GM12872 (cell line): Measurements from ENCODE around the gene ICOSLG.

Experiments
- CTCF ChIP-seq: IDR thresholded peaks from 3 replicates; pipeline ENCODE4 v1.5.1; 2011; ENCODE audit warnings: low read depth, mild to moderate bottlenecking, low read length, moderate library complexity; ENCODE audit not compliant: insufficient read depth

Gene ICOSLG

DNA sequence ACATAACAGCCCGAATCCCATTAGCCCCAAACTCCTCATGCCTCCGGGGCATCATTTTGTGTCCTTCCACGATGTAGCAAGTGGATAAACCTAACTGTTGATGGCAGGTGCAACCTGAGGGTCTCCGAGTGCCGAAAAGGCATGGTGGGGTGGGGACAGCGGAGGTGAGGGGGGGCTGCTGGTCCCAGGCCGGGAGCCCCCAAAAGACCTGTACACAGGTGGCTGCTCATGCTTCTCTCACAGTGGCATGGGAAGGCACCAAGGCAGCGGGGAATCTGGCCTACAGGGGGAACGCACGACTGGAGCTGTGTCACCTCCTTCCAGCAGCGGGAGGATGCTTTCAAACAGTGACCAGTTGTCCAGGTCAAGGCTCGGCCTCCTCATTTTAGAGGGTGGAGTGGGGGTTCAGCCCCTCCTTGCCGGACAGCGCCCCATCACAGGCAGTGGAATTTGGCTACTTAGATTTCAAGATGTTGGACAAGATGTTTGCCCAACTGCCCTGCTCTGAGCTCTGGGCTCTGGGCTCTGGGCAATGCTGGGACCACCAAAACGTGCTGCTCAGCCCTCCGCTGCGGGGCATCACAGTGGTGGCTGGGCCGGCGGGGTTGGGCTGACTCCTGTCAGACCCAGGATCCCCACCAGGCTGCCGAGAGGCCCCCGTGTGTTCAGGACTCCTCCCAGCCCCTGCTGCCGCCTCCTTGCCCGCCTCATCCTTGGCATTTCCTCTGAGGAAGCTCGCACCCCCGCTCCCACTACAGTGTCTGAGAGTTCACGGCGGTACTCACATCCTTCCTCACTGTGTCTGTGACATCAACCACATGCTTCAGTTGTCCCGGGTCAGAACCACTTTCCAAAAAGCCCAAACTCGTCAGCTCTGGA, 13.3 kb upstream of the ICOSLG start:
- TF ChIP-seq CTCF: no peak

- TF ChIP-seq CTCF: no peak
Measured at GRCh38 chr21:44199448-44199847, 41.3 kb downstream of the ICOSLG start.
